Right forelimb (tissue), 1 donor: Measurements from ENCODE around the gene SPIRE2.

Source experiments
- DNase-seq: peaks from one replicate; pipeline ENCODE4 v3.0.0-alpha.2; 2018

Gene SPIRE2

DNA sequence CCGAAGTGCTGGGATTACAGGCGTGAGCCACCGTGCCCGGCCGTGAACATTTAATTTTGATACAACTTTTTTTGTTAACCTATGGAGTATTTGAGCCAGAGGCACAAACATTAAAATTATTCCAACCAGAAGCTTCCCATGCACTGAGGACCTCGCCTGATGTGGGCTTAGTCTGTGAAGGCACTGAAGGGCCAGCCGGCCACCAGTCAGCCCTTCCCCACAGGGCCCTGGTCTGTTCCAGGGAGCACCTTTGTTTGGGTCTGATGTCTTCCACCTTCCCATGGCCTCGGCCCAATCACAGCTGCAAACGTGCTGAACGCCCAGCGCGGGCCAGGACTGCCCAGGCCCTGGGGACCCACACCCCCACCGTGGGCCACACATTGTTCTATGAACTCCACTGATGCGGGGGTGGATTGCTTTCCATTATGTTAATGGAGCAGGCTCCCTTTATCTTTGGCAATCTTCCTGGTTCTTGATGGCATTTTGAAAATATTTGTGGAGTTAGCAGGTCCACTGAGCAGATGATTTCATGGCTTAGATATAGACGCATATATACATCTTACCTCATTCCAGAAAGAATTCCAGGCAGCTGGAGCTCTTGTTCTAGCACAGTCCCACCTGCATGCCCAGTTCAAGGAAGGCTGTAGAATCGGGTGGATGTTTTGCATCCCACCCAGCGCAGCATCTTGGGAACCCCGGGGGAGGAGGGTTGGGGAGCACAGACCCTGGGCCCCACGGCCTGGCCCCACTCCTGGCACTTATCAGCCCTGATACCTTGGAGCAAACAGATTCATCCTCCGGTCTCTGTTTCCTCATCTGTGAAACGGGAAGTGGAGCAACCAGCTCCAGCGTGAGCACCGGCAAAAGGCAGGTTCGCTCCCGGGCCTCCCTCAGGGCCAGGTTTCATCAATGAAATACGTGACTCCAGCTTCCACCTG lies 14.5 kb downstream of the SPIRE2 start:
- DNase-seq = no peak

DNA sequence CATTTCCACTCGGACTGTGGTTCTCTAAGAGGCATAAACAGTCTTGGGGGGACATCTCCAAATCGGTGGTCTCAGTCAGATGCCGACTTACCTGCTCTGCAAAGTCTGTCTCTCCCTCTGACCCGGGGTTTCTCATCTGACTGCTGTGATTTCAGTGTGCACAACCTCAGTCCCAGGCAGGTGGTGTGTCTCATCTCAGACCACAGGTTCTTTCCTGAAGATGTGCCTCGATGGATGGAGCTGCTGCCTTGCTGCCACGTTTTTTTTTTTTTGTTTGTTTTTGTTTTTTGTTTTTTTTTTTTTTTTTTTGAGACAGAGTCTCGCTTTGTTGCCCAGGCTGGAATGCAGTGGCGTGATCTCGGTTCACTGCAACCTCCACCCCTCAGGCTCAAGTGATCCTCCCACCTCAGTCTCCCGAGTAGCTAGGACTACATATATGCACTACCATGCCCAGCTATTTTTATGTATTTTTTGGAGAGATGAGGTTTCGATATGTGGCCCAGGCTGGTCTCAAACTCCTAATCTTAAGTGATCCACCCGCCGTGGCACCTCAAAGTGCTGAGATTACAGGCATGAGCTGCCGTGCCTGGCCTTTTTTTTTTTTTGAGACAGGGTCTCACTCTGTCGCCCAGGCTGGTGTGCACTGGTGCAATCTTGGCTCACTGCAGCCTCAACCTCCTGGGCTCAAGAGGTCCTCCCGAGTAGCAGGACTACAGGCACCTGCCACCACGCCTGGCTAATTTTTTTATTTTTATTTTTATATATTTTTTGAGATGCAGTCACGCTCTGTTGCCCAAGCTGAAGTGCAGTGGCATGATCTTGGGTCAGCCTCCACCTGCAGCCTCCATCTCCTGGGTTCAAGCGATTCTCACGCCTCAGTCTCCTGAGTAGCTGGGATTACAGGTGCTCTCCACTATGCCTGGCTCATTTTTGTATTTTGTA lies 15.4 kb downstream of the SPIRE2 start:
- DNase-seq = no peak

DNA sequence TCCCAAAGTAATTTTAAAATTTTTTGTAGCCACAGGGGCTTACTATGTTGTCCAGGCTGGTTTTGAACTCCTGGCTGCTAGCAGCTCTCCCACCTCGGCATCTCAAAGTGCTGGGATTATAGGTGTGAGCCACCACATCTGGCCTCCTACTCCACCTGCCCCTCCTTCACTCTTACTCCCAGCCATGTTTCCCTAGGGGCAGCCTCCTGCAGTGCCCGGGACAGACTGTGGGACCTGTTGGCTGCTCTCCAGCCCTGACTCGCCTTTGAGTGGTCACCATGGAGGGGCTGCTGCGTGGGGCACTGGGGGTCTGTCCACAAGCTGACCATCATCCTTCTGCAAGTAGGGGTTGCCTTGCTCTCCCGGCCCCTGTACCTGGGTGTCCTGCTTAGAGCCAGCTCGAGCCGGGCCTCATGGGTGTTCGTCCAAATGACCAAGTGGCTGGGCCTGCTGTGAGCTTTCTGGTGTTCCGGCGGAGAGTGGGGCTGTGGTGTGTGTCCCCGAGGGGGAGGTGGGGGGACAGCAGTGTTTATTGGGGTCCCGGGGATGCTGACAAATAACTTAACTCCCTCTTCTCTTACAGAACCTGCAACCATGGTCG lies 16.6 kb downstream of the SPIRE2 start:
- no peak for DNase-seq

DNA sequence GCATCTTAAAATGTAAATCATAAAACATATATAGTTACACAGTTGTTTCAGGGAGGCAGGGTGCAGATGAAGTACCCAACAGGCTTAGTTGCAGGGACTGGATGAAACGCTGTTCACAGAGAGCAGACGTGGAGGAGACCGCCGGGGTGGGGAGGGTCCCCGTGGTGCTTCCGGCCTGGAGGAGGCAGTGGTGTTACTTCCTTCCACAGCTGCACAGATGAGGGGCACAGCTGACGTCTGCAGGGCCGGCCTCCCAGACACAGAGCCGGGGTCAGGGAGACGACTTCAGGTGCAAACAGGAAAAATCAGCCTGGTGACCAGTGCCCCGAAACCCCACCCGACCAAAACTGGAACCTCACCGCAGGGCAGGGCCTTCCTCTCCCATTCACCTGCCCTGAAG lies 17.1 kb downstream of the SPIRE2 start:
- DNase-seq = no peak

DNA sequence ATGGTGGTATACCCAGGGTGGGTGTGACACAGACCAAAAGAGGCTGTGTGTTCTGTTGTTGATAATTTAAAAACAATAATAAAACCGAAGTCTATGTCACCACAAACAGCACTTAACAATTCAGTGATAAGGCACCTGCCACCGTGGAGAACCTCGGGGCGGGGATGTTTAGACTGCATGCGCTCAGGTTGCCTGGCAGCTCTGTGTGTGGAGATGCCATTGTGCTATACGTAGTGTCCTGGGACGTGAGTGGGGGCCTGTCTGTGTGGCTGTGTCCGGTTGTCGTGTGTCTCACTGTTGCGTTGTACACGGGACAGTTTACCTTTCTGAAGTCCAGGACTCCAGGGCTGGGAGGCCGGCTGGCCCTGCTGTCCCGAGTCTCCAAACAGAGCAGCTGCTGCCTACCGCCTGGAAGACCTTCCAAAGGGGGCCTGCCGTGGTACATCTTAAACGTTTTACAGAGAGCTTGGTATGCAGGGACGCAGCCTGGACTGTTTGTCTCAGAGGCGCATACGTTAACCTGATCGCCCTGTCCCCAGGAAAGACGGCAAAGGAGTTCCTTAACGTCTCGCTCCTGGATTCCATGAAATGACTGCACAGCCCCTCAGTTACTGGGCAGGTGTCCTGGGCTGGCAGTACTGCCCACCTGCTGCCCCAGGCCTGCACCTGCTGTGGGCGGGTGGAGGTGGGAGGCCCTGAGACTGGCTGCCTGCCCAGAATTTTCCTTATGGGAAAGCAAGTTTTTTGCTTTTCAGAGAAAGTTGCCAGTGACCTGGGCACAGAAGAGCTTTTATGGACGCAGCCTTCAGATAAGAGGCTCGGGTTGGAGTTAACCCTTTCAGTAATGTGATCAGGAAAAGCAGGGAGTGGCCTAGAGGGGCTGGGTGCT lies 19.0 kb downstream of the SPIRE2 start:
- DNase-seq = no peak

DNA sequence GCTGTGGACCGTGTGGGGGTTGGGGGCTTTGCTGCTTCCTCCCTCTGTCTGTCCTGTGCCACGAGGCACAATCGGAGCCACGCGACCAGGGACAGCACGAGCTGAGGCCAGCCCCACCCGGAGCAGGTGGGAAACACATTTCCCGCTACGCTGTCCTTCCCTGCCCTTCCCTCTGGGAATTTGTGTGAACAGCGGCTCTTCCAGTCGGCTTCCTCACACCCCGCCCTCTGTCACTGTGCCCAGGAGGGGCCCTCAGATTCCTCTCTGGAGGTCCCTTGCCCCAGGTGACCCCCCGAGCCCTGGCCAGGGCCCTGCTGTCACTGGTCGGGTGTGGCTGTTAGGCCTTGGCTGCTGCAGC lies 19.6 kb downstream of the SPIRE2 start:
- DNase-seq = no peak

DNA sequence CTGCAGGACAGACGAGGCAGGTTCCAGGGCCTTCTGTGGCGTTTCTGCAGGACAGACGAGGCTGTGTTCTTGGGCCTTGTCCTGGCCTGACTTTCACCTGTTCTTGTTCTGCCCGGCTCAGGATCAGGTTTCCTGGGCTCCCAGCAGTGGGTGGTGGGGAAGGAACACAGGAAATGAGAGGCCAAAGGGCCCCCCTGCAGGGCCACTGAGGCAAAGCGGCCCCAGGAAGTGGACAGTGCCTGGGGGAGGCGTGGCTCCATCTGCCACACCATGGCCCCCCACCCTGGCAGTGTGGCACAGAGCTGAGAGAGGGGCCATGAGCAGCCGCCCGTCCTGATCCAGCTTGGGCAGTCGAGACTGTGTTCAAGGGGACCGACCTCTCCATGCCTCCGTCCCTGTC lies 20.7 kb downstream of the SPIRE2 start:
- no peak for DNase-seq

DNA sequence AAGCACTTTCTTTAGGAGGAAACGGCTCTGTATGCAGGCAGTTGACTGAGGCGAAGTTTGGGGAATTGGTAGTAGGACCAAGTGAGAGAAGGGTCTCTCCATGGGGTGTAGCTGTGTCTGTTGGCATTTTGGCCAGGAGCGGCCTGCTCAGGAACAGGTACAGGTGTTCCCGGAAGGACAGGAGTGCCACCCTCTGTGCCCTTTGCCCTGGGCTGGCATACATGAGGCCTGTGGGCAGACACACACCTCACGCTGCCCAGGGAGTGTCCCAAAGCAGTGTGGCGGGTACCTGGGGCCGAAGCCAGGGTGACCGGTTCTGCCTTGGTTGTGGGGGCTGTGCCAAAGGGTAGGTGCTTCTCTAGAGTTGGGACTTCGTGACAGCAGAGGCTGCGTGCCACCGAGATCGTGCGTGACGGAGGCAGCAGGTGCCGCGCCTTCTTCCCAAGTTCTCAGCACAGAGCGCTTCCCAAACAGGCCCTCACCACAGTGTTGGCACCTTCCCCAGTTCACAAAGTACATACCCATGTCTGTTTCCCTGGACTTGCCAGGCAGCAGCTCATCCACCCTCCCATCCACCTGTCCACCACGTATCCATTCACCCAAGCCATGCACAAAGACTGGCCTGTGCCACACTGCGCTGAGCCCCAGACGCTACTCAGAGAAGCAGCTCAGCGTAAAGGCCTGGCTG lies 25.2 kb downstream of the SPIRE2 start:
- DNase-seq = no peak

DNA sequence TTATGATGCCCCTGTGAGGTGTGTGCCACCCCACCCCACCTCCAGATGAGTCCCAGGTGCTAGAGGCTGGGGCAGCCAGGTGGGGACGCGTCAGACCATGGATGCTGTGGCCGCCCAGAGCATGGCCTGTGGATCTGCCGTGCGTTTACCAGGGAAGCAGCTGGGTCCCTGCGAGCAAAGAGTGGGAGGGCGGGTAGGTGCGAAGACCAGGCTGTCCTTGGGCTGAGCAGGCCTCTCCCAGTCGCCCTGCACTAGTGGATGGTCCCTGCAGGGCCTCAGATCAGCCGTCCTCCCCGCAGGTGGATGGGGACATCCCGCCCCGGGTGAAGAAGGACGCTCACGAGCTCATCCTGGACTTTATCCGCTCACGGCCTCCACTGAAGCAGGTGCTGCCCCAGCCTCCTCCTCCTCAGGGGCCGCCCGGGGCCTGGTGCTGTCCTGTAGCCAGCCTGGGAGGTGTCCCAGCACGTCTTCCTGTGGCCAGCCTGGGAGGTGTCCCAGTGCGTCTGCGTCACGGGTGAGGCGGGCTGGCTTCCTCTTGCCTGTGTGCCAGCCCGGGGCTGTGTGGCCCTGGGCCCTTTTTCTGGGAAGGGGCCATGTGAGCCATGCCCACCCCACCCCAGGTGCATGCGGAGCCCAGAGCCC lies 27.1 kb downstream of the SPIRE2 start:
- DNase-seq = no peak

DNA sequence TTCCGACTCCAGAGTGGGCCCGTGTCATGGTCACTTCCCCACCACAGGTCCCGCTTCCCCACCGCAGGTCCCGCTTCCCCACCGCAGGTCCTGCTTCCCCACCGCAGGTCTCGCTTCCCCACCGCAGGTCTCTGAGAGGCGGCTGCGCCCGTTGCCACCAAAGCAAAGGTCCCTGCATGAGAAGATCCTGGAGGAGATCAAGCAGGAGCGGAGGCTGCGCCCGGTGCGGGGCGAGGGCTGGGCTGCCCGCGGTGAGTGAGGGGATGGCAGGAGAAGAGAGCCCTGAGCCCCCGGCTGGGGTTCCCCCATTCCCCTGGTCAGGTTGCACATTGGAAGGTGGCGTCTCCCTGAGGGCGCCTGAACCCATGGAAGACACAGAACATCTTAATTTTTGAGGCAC lies 27.7 kb downstream of the SPIRE2 start:
- DNase-seq = no peak

DNA sequence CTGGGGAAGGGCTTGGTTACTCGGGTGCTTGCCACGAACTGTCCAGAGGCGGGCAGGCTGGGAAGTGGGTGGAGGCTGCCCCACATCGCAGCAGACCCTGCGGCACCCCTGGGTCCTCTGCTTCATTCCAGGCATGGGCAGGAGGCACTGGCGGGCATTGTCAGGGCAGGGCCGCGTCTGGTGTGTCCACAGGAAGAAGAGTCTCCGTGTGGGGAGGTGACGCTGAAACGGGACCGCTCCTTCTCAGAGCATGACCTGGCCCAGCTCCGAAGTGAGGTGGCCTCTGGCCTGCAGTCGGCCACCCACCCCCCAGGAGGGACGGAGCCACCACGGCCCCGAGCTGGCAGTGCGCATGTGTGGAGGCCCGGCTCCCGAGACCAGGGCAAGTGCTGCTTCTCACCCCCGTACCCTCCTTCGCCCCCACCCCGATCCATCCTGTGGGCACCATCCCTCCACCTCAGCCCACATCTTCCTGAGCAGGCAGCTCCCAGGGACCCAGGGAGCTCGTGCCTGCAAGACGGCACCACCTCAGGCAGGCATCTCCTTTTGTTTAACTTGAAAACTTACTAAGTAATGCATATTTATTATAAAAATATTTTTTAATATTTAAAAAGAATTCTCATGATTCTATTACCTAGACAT lies 30.8 kb downstream of the SPIRE2 start:
- DNase-seq = no peak

DNA sequence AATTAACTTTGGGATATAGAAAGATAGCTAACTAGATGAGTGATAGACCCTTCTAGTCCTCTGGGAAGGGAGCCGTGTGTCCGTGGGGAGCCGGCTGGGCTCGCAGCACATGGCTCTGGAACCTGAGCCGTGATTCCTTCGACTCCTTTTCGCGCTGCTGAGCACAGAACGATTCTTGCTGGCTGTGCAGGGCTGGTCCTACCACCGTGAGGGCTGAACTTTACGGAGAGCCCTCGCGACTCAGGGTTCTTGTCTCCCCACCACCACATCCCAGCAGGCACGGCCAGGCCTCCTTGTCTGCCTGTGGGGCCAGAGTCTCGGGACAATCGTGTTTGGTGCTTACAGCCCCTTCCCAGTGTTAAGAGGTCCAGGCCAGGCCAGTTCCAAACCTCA lies 31.3 kb downstream of the SPIRE2 start:
- DNase-seq = no peak

DNA sequence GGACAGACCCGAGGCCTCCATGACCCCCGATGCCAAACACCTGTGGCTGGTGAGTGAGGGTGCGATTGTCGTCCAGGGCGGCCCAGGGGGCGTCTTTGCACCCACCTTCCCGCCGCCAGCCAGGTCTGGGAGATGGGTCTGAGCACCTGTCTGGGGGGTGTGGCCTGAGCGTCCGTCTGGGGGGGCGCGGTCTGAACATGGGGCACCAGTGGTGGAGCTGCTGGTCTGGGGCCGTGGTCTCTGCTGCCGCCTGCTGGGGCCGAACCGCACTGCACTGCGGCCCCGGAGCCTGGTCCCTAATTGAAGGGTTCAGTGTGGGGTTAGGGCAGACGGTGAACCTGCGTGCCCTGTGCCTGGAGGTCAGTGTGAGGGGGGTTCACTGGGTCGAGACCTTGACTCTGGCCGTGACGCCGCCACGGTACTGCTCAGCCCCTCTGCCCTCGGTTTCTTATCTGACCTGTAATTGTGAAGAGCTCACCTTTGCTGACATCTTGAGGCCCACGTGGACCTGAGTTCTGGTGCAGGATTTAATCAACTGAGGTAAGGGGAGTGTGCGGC lies 32.6 kb downstream of the SPIRE2 start:
- DNase-seq = peak; percentile 80

DNA sequence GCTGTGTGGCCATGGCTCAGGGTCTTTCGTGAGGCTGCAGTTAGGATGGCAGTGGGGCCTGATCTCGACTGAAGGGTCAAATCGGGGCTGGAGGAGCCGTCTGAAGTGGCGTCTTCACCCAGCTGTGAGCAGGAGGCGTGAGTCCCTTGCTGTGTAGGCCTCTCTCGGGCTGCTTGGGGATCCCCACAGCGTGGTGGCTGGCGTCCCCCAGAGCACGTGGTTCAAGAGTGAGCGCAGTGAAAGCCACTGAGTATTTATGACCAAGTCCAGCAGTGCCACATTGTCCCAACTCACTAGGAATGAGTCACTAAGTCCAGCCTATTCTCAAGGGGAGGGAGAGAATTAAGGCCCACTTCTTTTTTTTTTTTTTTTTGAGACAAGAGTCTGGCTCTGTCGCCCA lies 33.4 kb downstream of the SPIRE2 start:
- no peak for DNase-seq

DNA sequence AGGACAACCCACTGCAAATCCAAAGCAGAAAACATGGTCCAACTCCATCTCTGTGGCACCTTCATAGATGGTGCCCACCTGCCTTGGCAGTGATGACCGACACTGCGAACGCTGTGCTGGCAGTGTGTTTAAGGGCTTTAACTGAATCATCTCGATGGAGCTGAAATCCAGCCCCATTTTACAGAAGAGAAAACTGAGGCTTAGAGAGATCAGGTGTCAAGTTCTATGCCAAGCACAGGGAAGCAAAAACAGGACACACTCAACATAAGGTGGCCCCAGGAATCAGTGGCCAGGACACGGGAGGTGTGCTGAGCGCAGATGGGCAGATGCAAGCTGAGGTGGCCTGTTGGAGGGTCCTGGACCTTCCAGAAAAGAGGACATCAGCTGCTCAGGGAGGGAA lies 34.5 kb downstream of the SPIRE2 start:
- no peak for DNase-seq

DNA sequence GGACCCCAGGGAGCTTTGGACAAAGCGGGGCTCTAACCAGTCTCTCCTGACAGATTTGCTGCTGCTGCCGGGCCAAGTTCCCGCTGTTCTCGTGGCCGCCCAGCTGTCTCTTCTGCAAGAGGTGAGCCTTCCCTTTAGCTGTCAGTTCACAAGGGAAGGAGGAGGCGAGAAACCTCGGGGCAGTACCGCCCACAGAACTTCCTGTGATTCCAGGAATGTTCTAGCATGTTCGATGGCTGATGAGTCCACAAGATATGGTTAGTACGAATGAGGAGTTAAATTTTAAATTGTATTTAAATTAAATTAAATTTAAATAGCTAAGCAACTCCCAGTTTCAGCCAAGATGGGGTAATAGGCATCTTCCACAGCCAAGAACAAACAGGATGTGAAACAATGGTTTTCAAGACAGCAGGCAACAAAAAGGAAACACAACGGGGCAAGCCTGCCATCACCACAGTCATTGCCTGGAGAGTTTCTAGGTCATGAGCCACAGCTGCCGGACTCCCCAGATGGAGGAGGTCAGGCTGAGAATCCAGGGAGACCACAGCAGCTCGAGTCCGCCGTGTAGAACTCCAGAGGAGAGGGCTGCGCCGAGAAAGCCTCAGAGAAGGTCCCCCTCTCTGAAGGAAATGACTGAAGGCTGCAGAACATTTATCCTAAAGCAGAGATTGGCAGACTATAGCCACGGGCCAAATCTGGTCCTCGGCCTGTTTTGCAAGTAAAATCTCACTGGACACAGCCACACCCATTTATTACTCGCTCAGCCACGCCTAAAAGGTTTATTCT lies 35.7 kb downstream of the SPIRE2 start:
- no peak for DNase-seq

DNA sequence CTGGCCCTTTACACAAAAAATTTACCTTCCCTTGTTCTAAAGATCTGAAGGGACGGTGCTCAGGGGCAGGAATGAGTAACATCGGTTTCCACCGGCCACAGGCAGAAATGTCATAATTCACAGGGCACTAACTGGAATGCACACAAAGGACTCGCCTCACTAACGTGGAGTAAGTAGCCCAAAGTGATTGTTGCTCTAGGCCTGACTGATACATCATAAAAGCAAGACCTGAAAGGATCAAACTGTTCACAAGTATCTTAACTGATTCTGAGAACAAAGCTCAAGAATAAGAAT lies 36.2 kb downstream of the SPIRE2 start:
- DNase-seq = no peak

DNA sequence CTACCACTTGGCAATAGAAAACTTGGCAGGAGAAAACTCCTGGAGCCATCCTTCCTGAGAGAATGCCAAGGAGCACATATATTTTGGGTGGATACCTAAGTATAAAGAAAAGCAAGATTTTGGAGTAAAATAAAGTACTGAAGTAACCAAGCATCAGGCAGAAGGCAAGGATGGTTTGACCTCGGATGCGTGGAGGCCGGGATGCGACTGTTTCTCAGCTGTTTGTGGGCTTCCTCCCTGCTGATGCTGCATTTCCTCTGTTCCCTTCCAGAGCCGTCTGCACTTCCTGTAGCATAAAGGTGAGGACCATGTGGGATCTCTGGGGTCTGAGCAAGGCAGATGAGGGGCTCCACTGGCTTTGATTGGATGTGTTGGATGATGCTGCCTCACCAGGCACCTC lies 39.6 kb downstream of the SPIRE2 start:
- no peak for DNase-seq

DNA sequence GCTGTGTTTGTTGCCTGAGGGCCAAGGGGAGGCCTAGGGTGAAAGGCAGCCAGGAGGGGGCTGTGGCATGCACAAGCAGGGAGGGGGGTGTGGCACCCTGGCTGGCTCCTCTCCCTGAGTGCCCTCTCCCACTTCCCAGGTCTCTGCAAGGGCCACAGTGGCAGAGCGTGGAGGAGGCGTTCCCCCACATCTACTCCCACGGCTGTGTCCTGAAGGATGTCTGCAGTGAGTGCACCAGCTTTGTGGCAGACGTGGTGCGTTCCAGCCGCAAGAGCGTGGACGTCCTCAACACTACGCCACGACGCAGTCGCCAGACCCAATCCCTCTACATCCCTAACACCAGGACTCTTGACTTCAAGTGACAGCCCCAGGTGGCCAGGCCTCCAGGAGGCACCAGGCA lies 41.6 kb downstream of the SPIRE2 start:
- DNase-seq = no peak

DNA sequence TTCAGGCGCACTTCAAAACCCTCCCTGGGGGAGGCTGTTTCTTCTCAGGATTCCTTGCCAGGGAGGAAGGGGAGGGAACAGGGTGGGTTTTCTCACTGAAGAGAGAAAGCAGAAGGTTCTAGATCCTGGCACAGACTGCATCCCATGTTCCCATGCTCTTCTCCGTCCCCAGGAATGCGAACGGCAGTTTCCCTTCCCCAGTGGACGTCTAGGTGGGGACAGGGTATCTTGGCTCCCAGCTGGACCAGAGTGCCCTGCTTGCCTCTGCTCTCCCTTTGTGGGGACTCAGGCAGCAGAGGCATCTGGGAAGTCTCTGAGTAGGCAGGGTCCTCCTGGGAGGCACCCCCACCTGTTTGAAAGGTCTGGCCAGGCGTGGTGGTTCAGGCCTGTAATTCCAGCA lies 42.2 kb downstream of the SPIRE2 start:
- DNase-seq = no peak
